ENCODE measurements around the gene YBX1.

YBX1 gene

GRCh38 chr1:42676534-42677087, 5.6 kb upstream of the YBX1 start:
- no peak for DNase-seq
- Histone ChIP-seq H3K36me3 (replicated peaks; ENCODE audit: insufficient read depth, low read length) (no peaks in the 10 kb centered on the region), H3K4me1 (ENCODE audit: low read length) (peaks cover 6% of the 10 kb centered on the region; the same call in 1 of the 2 replicates), H3K4me3 (ENCODE audit: low read length) (no peak overlapping the region), H3K27me3 (replicated peaks; ENCODE audit: insufficient read depth, low read length) (no peaks in the 10 kb centered on the region), H3K9me2 (replicated peaks; ENCODE audit: insufficient read depth, low read length) (no peaks in the 10 kb centered on the region), H3K9ac (ENCODE audit: low read length) (no peak overlapping the region), H3K9me3 (replicated peaks; ENCODE audit: insufficient read depth, low read length) (no peaks in the 10 kb centered on the region), H3K79me2 (ENCODE audit: low read length) (peaks cover 13% of the 10 kb centered on the region), H3F3A (ENCODE audit: insufficient read depth, low read length) (peaks cover 6% of the 10 kb centered on the region; the same call in 1 of the 2 replicates), H4K20me1 (ENCODE audit: insufficient read depth, low read length) (no peaks in the 10 kb centered on the region), H2AFZ (ENCODE audit: low read length) (no peak overlapping the region), H3K27ac (ENCODE audit: low read length) (no peak overlapping the region), H3K4me2 (ENCODE audit: low read depth, low read length) (no peak overlapping the region)
- TF ChIP-seq EZH2phosphoT487 (IDR thresholded peaks at IDR 0.05; ENCODE audit: low read length) (no peak), CTCF (IDR thresholded peaks at IDR 0.05; ENCODE audit: low read length) (no peak), EZH2 (optimal IDR thresholded peaks at IDR 0.05; ENCODE audit: low read depth, low read length) (no peak)

GRCh38 chr1:42679364-42679983, 2.7 kb upstream of the YBX1 start:
- no peaks in the 10 kb centered on the region for H3K9me3 ChIP-seq (replicated peaks; ENCODE audit: insufficient read depth, low read length)
- H3K36me3 ChIP-seq (replicated peaks; ENCODE audit: insufficient read depth, low read length), result no peaks in the 10 kb centered on the region; the same call in 1 of the 2 replicates
- peaks cover 9% of the 10 kb centered on the region; the same call in 1 of the 2 replicates for H3F3A ChIP-seq (ENCODE audit: insufficient read depth, low read length)
- H4K20me1 ChIP-seq (ENCODE audit: insufficient read depth, low read length), result peaks cover 12% of the 10 kb centered on the region
- no peak overlapping the region for H3K4me2 ChIP-seq (ENCODE audit: low read depth, low read length)
- DNase-seq, result no peak
- H3K27ac ChIP-seq (ENCODE audit: low read length), result no peak overlapping the region
- no peak overlapping the region for H2AFZ ChIP-seq (ENCODE audit: low read length)
- H3K79me2 ChIP-seq (ENCODE audit: low read length), result peaks cover 32% of the 10 kb centered on the region
- H3K9ac ChIP-seq (ENCODE audit: low read length), result no peak overlapping the region
- H3K4me3 ChIP-seq (ENCODE audit: low read length), result no peak overlapping the region
- TF ChIP-seq EZH2 (optimal IDR thresholded peaks at IDR 0.05; ENCODE audit: low read depth, low read length) (no peak), CTCF (IDR thresholded peaks at IDR 0.05; ENCODE audit: low read length) (no peak), EZH2phosphoT487 (IDR thresholded peaks at IDR 0.05; ENCODE audit: low read length) (no peak)
- peaks cover 11% of the 10 kb centered on the region for H3K4me1 ChIP-seq (ENCODE audit: low read length)
- no peaks in the 10 kb centered on the region for H3K27me3 ChIP-seq (replicated peaks; ENCODE audit: insufficient read depth, low read length)
- no peaks in the 10 kb centered on the region for H3K9me2 ChIP-seq (replicated peaks; ENCODE audit: insufficient read depth, low read length)

- no peak overlapping the region for H3K4me2 ChIP-seq (ENCODE audit: low read depth, low read length)
- no peak for TF ChIP-seq EZH2 (optimal IDR thresholded peaks at IDR 0.05; ENCODE audit: low read depth, low read length)
- TF ChIP-seq CTCF (IDR thresholded peaks at IDR 0.05; ENCODE audit: low read length), result no peak
- no peak for TF ChIP-seq EZH2phosphoT487 (IDR thresholded peaks at IDR 0.05; ENCODE audit: low read length)
- peaks cover 9% of the 10 kb centered on the region; the same call in 1 of the 2 replicates for H3F3A ChIP-seq (ENCODE audit: insufficient read depth, low read length)
- peaks cover 5% of the 10 kb centered on the region; the same call in 1 of the 2 replicates for H3K36me3 ChIP-seq (replicated peaks; ENCODE audit: insufficient read depth, low read length)
- no peaks in the 10 kb centered on the region for H3K9me2 ChIP-seq (replicated peaks; ENCODE audit: insufficient read depth, low read length)
- H3K4me3 ChIP-seq (ENCODE audit: low read length), result no peak overlapping the region
- no peak overlapping the region for H2AFZ ChIP-seq (ENCODE audit: low read length)
- no peak for DNase-seq
- no peak overlapping the region for H3K27ac ChIP-seq (ENCODE audit: low read length)
- peaks cover 17% of the 10 kb centered on the region for H3K4me1 ChIP-seq (ENCODE audit: low read length)
- H3K9ac ChIP-seq (ENCODE audit: low read length), result no peak overlapping the region
- H3K27me3 ChIP-seq (replicated peaks; ENCODE audit: insufficient read depth, low read length), result no peaks in the 10 kb centered on the region
- peaks cover 38% of the 10 kb centered on the region for H3K79me2 ChIP-seq (ENCODE audit: low read length)
- H3K9me3 ChIP-seq (replicated peaks; ENCODE audit: insufficient read depth, low read length), result no peaks in the 10 kb centered on the region
- peaks cover 17% of the 10 kb centered on the region for H4K20me1 ChIP-seq (ENCODE audit: insufficient read depth, low read length)
These were observed 2.2 kb upstream of the YBX1 start for GRCh38 chr1:42680055-42680454.

Data from MM.1S (cell line).